ENCODE measurements around the gene MBLAC1.
A peak's percentile ranks its signal among the peaks of the same experiment; 100 is the strongest.

The MBLAC1 gene

DNA sequence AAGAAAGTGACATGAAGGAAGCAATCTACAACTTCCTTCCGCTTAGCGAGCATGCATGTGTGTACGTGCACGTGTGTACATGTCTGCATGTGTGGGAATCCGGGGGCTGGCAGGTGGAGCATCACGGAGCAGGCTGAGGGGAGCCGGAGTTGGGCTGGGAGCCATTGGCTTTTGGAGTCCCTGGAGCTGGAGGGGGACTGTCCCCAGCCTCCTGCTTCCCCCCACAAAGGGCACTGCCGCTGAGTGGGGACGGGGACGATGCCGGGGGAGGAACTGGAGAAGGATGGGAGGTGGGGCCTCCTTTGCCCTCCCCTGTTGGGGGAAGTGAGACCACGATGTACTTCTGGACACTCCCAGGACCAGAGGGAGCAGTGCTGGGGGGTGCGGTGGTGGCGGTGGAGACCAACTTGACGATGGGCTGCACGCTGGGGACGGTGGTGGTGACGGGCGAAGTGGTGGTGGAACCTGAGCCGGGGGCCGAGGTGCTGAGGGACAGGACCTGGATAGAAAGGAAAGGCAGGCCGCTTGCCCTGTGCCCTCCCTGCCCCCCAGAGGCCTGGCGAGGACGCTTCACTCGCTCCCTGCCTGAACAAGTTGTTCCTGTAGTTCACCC is 19.5 kb upstream of the MBLAC1 start:
- no peaks in the 10 kb centered on the region for H3K9me3 Mint-ChIP-seq
- H3K36me3 Mint-ChIP-seq (ENCODE audit: low read depth) = peaks cover 20% of the 10 kb centered on the region
- no peak for ATAC-seq
- H3K27me3 Mint-ChIP-seq = no peaks in the 10 kb centered on the region
- DNase-seq = no peak
- no peak overlapping the region for H3K27ac Mint-ChIP-seq
- H3K4me1 Mint-ChIP-seq = peaks cover 5% of the 10 kb centered on the region
- no peak overlapping the region for H3K4me3 Mint-ChIP-seq

DNA sequence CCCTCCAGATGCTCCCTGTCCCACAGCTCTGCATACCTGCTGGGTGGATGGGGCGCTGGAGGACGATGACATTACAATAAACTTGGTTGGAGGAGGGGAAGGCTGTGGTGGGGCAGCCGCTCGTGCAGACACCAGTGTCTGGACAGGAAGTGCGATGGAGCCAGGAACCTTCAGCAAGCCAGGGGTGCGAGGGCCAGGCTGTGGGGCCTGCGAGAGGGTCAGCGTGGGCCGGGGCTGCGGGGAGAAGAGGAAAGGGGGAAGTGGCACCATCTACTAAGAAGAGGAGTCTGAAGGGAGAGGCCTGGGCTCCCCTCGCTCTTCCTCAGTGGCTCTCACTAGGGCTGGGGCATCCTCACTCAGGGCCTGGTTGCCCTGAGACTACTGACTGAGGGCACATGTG is 18.9 kb upstream of the MBLAC1 start:
- H3K36me3 Mint-ChIP-seq (ENCODE audit: low read depth) = peaks cover 20% of the 10 kb centered on the region

DNA sequence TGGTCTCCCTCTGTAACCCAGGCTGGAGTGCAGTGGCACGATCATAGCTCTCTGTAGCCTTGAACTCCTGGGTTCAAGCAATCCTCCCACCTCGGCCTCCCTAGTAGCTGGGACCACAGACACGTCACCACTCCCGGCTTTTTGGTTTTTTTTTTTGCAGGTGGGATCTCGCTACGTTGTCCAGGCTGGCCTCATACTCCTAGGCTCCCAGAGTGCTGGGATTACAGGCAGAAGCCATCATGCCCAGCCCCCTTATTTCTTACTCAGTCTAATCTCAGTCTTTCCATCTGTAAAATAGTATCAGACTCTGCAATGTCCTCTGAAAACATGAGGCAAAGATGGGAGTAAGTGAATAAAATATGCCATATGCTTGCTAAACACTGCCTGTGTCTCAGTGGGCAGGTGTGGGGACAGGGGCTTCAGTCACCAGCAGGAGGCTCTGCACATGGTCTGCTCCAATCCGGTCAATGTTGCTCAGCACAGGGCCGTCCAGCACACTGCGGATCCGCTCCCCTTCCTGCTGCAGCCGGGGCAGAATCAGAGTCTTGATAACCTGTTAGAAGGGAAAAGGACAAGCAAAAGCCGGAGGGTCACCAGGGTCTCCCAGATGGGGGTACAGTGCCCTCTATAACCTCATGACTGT is 17.1 kb upstream of the MBLAC1 start:
- Mint-ChIP-seq H3K4me3 (no peak overlapping the region), H3K36me3 (ENCODE audit: low read depth) (peaks cover 18% of the 10 kb centered on the region), H3K4me1 (no peaks in the 10 kb centered on the region), H3K9me3 (no peaks in the 10 kb centered on the region), H3K27ac (no peak overlapping the region), H3K27me3 (no peaks in the 10 kb centered on the region)
- DNase-seq = no peak
- no peak for ATAC-seq

More for the DNA sequence above, 18.9 kb upstream of the MBLAC1 start:
- H3K9me3 Mint-ChIP-seq = no peaks in the 10 kb centered on the region
- H3K4me1 Mint-ChIP-seq = no peaks in the 10 kb centered on the region
- ATAC-seq = no peak
- no peak overlapping the region for H3K4me3 Mint-ChIP-seq
- no peak overlapping the region for H3K27ac Mint-ChIP-seq
- no peaks in the 10 kb centered on the region for H3K27me3 Mint-ChIP-seq
- DNase-seq = no peak

DNA sequence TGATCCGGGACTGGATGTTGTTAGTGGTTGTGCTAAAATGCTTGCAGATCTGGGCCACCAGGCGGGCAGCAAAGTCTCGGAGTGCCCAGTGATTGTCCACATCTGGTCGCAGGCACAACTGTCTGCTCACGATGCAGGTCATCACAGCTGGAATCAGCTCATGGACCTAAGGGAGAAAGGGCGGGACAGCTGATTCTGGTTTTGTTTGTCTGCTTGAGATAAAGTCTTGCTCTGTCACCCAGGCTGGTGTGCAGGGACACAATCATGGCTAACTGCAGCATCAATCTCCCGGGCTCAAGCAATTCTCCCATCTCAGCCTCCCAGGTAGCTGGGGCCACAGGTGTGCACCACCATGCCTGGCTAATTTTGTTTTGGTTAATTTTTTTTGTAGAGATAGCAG is 15.6 kb upstream of the MBLAC1 start:
- ATAC-seq (no peak), DNase-seq (no peak)
- H3K36me3 Mint-ChIP-seq (ENCODE audit: low read depth) = peaks cover 18% of the 10 kb centered on the region
- H3K27me3 Mint-ChIP-seq = no peaks in the 10 kb centered on the region
- no peaks in the 10 kb centered on the region for H3K9me3 Mint-ChIP-seq
- H3K27ac Mint-ChIP-seq = no peak overlapping the region
- no peak overlapping the region for H3K4me3 Mint-ChIP-seq
- H3K4me1 Mint-ChIP-seq = no peaks in the 10 kb centered on the region

DNA sequence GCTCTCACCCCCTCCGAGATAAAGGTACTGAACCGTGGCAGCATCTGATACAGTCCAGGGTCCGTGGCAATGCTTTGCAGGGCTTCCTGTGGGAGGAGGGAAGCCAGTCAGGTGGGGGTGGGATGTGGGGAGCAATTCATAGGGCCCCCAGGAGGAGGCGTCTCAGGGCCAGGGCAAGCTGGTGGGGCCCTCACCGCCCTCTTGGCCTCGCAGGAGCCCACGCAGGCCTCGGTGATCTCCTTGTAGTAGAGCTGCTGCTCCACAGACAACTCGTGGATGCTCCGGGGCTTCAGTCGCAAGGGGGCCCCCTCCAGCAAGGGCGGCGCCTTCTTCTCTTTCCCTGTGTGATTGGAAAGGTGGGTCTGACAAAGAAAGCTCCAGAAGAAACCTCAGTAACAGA is 14.9 kb upstream of the MBLAC1 start:
- Mint-ChIP-seq H3K4me3 (no peak overlapping the region), H3K36me3 (ENCODE audit: low read depth) (peaks cover 19% of the 10 kb centered on the region), H3K27ac (no peak overlapping the region), H3K27me3 (no peaks in the 10 kb centered on the region), H3K9me3 (no peaks in the 10 kb centered on the region), H3K4me1 (no peaks in the 10 kb centered on the region)
- no peak for DNase-seq
- no peak for ATAC-seq

DNA sequence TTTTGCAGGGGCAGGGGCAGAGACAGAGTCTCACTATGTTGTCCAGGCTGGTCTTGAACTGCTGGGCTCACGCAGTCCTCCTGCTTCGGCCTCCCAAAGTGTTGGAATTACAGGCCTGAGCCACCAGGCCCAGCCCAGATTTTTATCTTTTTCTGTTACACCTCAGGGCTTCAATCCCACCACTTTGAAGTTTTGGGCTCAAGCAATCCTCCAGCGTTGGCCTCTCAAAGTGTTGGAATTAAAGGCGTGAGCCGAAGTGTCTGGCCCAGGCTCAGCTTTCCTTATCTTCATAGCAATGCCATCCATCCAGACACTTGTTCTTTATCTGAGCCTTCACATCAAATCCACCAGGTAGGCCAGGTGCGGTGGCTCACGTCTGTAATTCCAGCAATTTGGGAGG is 11.7 kb upstream of the MBLAC1 start:
- Mint-ChIP-seq H3K27ac (no peak overlapping the region), H3K36me3 (ENCODE audit: low read depth) (peaks cover 16% of the 10 kb centered on the region), H3K4me1 (peaks cover 17% of the 10 kb centered on the region), H3K4me3 (no peak overlapping the region), H3K27me3 (no peaks in the 10 kb centered on the region), H3K9me3 (no peaks in the 10 kb centered on the region)
- ATAC-seq (no peak), DNase-seq (no peak)

DNA sequence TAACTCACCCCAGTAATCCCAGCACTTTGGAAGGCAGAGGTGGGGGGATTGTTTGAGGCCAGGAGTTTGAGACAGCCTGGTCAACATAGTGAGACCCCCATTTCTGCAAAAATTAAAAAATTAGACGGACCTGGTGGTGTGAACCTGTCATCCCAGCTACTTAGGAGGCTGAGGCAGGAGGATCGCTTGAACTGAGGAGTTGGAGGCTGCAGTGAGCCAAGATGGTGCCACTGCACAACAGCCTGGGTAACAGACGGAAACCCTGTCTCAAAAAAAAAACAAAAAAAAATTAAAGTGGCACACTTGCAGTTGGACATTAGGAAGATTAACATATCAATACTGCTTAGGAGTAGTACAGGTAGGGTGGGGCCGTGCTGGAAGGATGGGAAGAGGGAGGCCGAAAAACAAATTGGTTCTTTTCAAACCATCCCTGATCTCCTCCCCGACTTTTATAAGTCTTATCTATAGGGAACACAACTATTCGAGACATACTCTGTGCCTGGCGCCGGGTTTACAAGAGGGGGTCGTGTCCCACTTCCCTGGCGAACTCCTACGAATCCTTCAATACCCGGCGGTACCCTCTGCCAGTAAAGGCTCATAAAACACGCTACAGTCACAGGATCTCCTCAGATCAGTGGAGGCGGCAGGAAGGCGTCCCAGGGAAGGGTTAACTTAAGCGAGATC is 8.2 kb upstream of the MBLAC1 start:
- DNase-seq = no peak
- Mint-ChIP-seq H3K9me3 (no peaks in the 10 kb centered on the region), H3K4me1 (peaks cover 28% of the 10 kb centered on the region), H3K27me3 (no peaks in the 10 kb centered on the region), H3K27ac (peak overlapping the region; percentile 99), H3K4me3 (peak overlapping the region; percentile 94), H3K36me3 (ENCODE audit: low read depth) (peaks cover 13% of the 10 kb centered on the region)
- no peak for ATAC-seq

DNA sequence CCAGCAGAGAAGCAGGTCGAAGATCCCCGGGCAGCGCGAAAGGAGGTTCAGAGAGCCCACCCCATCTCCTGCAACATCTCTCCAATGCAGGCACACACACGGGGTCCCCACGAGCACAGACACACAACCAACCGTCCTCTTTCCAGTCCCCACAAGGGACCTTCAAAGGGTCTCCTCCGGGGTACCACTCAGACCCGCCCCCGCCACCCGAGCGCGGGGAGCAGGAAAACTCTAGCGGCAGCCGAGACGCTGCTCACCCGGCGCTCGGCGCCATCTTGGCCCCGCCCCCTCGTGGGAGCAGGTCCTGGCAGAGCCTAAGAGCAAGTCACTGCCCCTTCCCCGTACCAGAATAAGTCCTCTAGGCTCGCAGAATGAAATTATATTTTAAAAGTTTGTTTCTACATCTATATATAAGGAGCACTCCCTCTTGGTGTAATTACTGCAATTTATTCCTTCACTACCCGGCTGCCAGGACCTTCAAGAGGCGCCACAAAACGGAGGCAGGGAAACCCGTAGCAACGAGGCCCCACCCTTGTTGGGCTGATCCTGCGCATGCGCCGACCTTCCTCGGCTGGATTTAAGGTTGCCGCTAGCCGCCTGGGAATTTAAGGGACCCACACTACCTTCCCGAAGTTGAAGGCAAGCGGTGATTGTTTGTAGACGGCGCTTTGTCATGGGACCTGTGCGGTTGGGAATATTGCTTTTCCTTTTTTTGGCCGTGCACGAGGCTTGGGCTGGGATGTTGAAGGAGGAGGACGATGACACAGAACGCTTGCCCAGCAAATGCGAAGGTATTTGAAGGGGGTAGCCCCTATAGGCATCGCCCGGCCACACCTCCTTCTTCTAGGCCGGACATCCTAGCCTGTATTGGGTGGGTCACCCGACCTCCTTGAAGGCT is 7.4 kb upstream of the MBLAC1 start, which contains the start of the genes CNPY4 and TAF6:
TSS of gene CNPY4 (plus strand) at position 563 of the 898 bp plus-strand sequence. CDS start at position 674, 111 bp downstream.
TSS of gene TAF6 (minus strand) at position 287 of the 898 bp plus-strand sequence. CDS start 5,149 bp downstream, outside the sequence.
- peak within 1 kb of the TSS; percentile 94 for H3K4me3 Mint-ChIP-seq
- H3K27me3 Mint-ChIP-seq = no peaks in the 10 kb centered on the region
- H3K36me3 Mint-ChIP-seq (ENCODE audit: low read depth) = peaks cover 13% of the 10 kb centered on the region
- peak; percentile 78 for ATAC-seq
- H3K9me3 Mint-ChIP-seq = no peaks in the 10 kb centered on the region
- H3K27ac Mint-ChIP-seq = peak within 1 kb of the TSS; percentile 99
- DNase-seq = peak; percentile 95
- peaks cover 30% of the 10 kb centered on the region for H3K4me1 Mint-ChIP-seq

DNA sequence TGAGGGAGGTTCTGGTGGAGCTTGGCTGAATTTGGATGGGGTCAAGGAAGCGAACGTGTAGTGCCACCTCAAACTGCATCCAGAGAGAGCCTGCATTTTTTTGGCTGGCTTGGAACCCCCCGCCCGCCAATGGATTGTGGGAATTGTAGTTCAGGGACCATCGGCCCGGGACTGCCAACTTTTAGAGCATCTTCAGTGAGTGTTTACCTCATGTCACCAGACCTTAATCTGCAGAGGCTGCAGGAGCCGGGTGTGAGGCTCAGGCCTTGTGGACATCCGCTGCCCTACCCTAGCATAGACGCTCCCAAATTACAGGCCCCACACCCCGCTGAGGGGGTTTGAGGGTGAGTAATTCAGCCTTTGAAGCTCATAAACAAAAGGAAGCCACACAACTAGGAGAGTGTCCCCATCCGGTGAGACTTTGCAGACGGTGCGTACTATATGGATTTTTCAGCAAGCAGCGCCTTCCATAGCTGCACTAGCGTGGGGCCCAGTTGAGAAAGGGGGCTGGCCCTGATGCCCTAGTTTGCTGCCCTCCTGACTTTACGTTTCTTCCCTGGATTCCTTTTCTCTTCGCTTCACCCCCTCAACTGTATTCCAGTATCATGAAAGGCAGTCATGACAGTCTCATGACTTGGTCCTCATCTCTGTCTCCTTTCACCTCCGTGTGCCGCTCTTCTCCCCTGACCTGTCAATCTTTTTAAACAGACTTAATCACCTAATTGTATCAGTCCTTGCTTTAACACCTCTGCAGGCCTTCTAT is 6.6 kb upstream of the MBLAC1 start:
- H3K4me3 Mint-ChIP-seq = peak overlapping the region; percentile 94
- peaks cover 38% of the 10 kb centered on the region for H3K4me1 Mint-ChIP-seq
- H3K9me3 Mint-ChIP-seq = no peaks in the 10 kb centered on the region
- H3K36me3 Mint-ChIP-seq (ENCODE audit: low read depth) = peaks cover 15% of the 10 kb centered on the region
- DNase-seq = peak; percentile 61
- ATAC-seq = peak; percentile 70
- H3K27me3 Mint-ChIP-seq = no peaks in the 10 kb centered on the region
- peak overlapping the region; percentile 99 for H3K27ac Mint-ChIP-seq

DNA sequence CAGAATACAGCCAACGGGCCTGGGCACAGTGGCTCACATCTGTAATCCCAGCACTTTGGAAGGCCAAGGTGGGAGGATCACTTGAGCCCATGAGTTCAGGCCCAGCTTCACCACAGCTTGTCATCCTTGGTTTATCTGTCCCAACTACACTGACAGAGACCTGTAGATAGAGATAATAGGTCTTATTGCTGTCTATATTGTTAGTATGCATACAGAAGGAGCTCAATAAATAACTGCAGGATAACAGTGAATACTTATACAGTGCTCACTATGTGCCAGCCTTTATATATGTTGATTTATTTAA is 6.1 kb upstream of the MBLAC1 start:
- Mint-ChIP-seq H3K9me3 (no peaks in the 10 kb centered on the region), H3K27me3 (no peaks in the 10 kb centered on the region), H3K27ac (peak overlapping the region; percentile 99), H3K4me3 (peak overlapping the region; percentile 94), H3K4me1 (peaks cover 43% of the 10 kb centered on the region), H3K36me3 (ENCODE audit: low read depth) (peaks cover 15% of the 10 kb centered on the region)
- DNase-seq = no peak
- no peak for ATAC-seq

DNA sequence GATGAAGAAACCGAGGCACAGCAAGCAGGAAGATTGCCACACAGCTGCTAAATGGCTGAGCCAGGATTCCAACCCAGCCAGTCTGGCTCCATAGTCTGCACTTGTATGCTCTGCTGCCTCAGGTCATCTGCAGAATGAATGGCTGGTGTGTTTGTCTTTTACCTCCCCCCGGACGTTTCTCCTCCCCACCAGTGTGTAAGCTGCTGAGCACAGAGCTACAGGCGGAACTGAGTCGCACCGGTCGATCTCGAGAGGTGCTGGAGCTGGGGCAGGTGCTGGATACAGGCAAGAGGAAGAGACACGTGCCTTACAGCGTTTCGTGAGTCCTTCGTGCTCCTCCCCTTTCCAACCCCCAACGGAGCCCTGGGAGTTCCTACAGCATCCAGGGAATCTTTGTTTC is 4.7 kb upstream of the MBLAC1 start:
- DNase-seq (no peak), ATAC-seq (no peak)
- Mint-ChIP-seq H3K4me3 (no peak overlapping the region), H3K36me3 (ENCODE audit: low read depth) (peaks cover 16% of the 10 kb centered on the region), H3K27ac (no peak overlapping the region), H3K27me3 (no peaks in the 10 kb centered on the region), H3K4me1 (peaks cover 55% of the 10 kb centered on the region), H3K9me3 (no peaks in the 10 kb centered on the region)

DNA sequence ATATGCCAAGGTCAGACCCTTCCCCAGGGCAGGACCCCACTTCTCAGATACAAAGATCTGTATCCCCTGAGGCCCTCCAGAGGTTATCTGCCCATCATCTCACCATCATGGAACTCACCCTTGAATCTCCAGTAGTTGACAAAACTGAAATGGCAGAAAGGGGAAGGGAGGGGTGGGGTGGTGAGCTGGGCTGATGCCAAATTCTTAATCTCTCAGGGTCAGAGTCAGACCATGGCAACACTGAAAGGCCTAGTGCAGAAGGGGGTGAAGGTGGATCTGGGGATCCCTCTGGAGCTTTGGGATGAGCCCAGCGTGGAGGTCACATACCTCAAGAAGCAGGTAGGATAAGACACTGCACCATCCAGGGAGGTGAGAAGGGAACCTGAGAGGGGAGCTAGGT is 4.2 kb upstream of the MBLAC1 start:
- Mint-ChIP-seq H3K9me3 (no peaks in the 10 kb centered on the region), H3K4me1 (peaks cover 56% of the 10 kb centered on the region), H3K36me3 (ENCODE audit: low read depth) (peaks cover 16% of the 10 kb centered on the region), H3K27me3 (no peaks in the 10 kb centered on the region), H3K27ac (no peak overlapping the region), H3K4me3 (no peak overlapping the region)
- DNase-seq (no peak), ATAC-seq (no peak)

DNA sequence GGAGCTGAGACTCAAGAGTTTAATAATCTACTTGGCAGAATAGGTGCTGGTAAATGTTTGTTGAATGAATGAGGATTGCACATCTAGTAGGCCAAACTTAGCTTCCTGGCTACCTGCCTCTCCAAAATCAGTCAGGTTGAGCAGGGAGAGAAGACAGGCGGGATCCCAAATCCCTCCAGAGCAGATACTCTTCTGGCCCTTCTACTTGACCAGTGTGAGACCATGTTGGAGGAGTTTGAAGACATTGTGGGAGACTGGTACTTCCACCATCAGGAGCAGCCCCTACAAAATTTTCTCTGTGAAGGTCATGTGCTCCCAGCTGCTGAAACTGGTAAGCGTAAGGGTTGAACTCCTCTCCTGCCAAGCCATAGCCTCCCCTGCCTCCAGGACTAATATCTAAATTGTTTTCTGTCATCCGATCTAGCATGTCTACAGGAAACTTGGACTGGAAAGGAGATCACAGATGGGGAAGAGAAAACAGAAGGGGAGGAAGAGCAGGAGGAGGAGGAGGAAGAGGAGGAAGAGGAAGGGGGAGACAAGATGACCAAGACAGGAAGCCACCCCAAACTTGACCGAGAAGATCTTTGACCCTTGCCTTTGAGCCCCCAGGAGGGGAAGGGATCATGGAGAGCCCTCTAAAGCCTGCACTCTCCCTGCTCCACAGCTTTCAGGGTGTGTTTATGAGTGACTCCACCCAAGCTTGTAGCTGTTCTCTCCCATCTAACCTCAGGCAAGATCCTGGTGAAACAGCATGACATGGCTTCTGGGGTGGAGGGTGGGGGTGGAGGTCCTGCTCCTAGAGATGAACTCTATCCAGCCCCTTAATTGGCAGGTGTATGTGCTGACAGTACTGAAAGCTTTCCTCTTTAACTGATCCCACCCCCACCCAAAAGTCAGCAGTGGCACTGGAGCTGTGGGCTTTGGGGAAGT is 2.2 kb upstream of the MBLAC1 start:
- DNase-seq (no peak), ATAC-seq (no peak)
- Mint-ChIP-seq H3K9me3 (no peaks in the 10 kb centered on the region), H3K27ac (peak overlapping the region; percentile 56), H3K4me3 (no peak overlapping the region), H3K4me1 (peaks cover 50% of the 10 kb centered on the region), H3K36me3 (ENCODE audit: low read depth) (peaks cover 10% of the 10 kb centered on the region), H3K27me3 (no peaks in the 10 kb centered on the region)

Measured in activated naive CD8-positive, alpha-beta T cell treated with anti-CD3 and anti-CD28 coated beads, Interleukin-2, amount 50 U/mL, for 24 hours (primary cell).